Heart left ventricle (tissue), 13 donors: ENCODE data around the gene FNBP1L.

Source experiments
- POLR2A ChIP-seq, 2 donors: fragments of 450-650 bp; IDR thresholded peaks; one replicate each; pipeline ENCODE4 v1.6.1; 2017; ENCODE audit warnings: antibody characterized with exemption in 2 of 2, mild to moderate bottlenecking in 2 of 2, moderate library complexity in 2 of 2
- TF ChIP-seq, protein P1 (sequence below), 12 donors: fragments of 200-600 bp; sonication (generic) in 4 of 12; IDR thresholded peaks; one replicate each; pipeline versions ENCODE4 v1.5.0 to v1.8.0; 2018 to 2022; ENCODE audit warnings: antibody characterized with exemption in 12 of 12, mild to moderate bottlenecking in 5 of 12
- donor health status: ischemic (EF 13 %, LVEDD 7.1; RV severe dilation, severe dysfunction).
- donor health status: DM: no; HTN: yes; CAD: no.
- donor health status: DM: no; HTN: no; CAD: no.
- donor health status: ischemic (EF 25% LVEDD 6.9; RV normal size, moderate dysfunction).
- donor health status: ischemic (EF 25% LVEDD 5.7; RV mildly dilated, moderate dysfunction).
- donor health status: ischemic (EF 35%, LVEDD 5.7; RV mildly dilated, moderate dysfunction).
- donor health status: nonischemic (EF 11% LVEDD 7.7; RV severe dilation, severe dysfunction).
- donor health status: DM: yes; HTN: yes; CAD: no.
- donor health status: PGD.
- donor health status: ischemic (EF 29% LVEDD 5.4; RV normal size, mild dysfunction).
- donor health status: nonischemic (EF 23%, LVEDD 6.1; RV moderate dilation, normal function).

DNA sequence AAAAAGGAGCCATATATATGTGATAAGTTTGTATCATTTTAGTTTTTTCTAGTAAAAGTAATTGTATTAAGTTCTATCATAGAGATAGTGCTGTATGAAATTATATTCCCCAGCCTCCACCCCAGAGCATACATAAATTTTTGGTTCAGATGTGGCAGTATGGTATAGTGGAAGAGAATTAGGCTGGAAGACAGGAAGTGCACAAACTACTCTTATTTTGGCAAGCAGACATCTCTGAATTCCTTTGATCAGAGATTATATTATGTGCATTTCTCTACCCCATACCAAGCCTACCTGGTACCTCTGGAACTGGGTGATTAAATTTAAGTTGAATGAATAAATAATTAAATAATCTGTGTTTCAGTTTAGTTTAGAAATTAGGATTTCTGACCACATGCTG is 55.9 kb downstream of the FNBP1L start:
- TF ChIP-seq, protein P1, sequence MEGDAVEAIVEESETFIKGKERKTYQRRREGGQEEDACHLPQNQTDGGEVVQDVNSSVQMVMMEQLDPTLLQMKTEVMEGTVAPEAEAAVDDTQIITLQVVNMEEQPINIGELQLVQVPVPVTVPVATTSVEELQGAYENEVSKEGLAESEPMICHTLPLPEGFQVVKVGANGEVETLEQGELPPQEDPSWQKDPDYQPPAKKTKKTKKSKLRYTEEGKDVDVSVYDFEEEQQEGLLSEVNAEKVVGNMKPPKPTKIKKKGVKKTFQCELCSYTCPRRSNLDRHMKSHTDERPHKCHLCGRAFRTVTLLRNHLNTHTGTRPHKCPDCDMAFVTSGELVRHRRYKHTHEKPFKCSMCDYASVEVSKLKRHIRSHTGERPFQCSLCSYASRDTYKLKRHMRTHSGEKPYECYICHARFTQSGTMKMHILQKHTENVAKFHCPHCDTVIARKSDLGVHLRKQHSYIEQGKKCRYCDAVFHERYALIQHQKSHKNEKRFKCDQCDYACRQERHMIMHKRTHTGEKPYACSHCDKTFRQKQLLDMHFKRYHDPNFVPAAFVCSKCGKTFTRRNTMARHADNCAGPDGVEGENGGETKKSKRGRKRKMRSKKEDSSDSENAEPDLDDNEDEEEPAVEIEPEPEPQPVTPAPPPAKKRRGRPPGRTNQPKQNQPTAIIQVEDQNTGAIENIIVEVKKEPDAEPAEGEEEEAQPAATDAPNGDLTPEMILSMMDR (IDR thresholded peaks at IDR 0.05) = no peak
- TF ChIP-seq POLR2A (IDR thresholded peaks at IDR 0.05) = no peak
